ENCODE data around the gene ARMC5. TPM values are rescaled to one million over a fixed set of nuclear protein-coding genes. Genes with fewer than 3 reads are reported as not detected.

The ARMC5 gene
- total and polyA plus RNA-seq, 9 of the 15 experiments (the other 6 are each of a cell fraction or from before 2014, with no cell fraction given), result 0.11 to 13.5 (median 2.1) TPM

GRCh38 chr16:31480851-31481536 is 21.7 kb downstream of the ARMC5 start:
- DNase-seq (ENCODE audit: extremely low read depth in 1 of 4, low spot score in 3 of 4) (peak in 3 of 4 experiments; percentile 27 to 79 (median 66)), FAIRE-seq (peak; percentile 93), ATAC-seq (no peak)
- Histone ChIP-seq H3K4me2 (ENCODE audit: insufficient read depth, low read length) (peak overlapping the region; percentile 5; the same call in 1 of the 2 replicates), H3K36me3 (ENCODE audit: control insufficient read depth, insufficient read depth, low read length) (no peaks in the 10 kb centered on the region), H3K9me1 (ENCODE audit: control insufficient read depth, insufficient read depth, low read length) (no peaks in the 10 kb centered on the region), H3K9me3 (replicated peaks; ENCODE audit: control insufficient read depth, insufficient read depth, low read depth, low read length) (no peaks in the 10 kb centered on the region), H3K27ac (ENCODE audit: extremely low read depth, low read depth, low read length) (no peak overlapping the region), H3K27me3 (ENCODE audit: control insufficient read depth in 2 of 2, insufficient read depth in 2 of 2, low read length in 2 of 2) (no peaks in the 10 kb centered on the region), H3K79me2 (ENCODE audit: control insufficient read depth, insufficient read depth, low read length) (no peaks in the 10 kb centered on the region), H4K20me1 (replicated peaks; ENCODE audit: control insufficient read depth, insufficient read depth, low read length) (no peaks in the 10 kb centered on the region), H3K4me3 (no peak overlapping the region), H3K9ac (ENCODE audit: insufficient read depth in 1 of 2, low read depth in 2 of 2, low read length in 2 of 2) (no peak overlapping the region), H2AFZ (ENCODE audit: low read depth, low read length) (peak overlapping the region; percentile 60), H3K4me1 (replicated peaks in 1 of 2; ENCODE audit: control insufficient read depth in 2 of 2, insufficient read depth in 2 of 2, low read length in 2 of 2) (peaks cover 28 to 46% of the 10 kb centered on the region in 2 experiments)
- ChIA-PET POLR2A (interaction anchor here (1.0 to 1.2 kb wide), 2 partner anchors 8 to 20 kb away, joined by 3 read pairs; no protein-coding TSS in a partner anchor), CTCF (ENCODE audit: low intra/inter-chr PET ratio) (no interaction called here)
- no TSS peak for BruUV-seq (replicated peaks)
- in situ Hi-C loops (cut with MboI), result no loop called here
- intact Hi-C loops (cut with micrococcal nuclease), result no loop called here
- WGBS (ENCODE audit: insufficient coverage, low coverage, missing lambda C conversion rate), result 5% methylated on average over 7 of the region's 7 CpGs
- TF ChIP-seq SMARCA5 (IDR thresholded peaks at IDR 0.05) (0 out of 2 replicates have a peak, but pooled peaks have one; percentile 11), HDAC1 (IDR thresholded peaks at IDR 0.05) (peak in 1 of 2 experiments; percentile 54; a peak in 1 of 4 replicates), MYC (IDR thresholded peaks at IDR 0.05; ENCODE audit: low read depth, low read length) (peak; percentile 54), MYC (CRISPR knock-in tag; IDR thresholded peaks at IDR 0.05; ENCODE audit: borderline replicate concordance, low read depth) (no peak), PKNOX1 (IDR thresholded peaks at IDR 0.05) (peak; percentile 85), RNF2 (IDR thresholded peaks at IDR 0.05) (no peak), SNRNP70 (optimal IDR thresholded peaks at IDR 0.05; ENCODE audit: low read depth, low read length) (no peak), USF1 (CRISPR knock-in tag; IDR thresholded peaks at IDR 0.05) (peak; percentile 34; the same call in 1 of the 2 replicates), CBFA2T3 (IDR thresholded peaks at IDR 0.05) (peak; percentile 51; the same call in 1 of the 2 replicates), MEIS2 (IDR thresholded peaks at IDR 0.05; ENCODE audit: partially characterized antibody) (peak; percentile 87), SMARCC2 (IDR thresholded peaks at IDR 0.05; ENCODE audit: low read depth) (no peak), ETV1 (tag; conservative IDR thresholded peaks at IDR 0.05; ENCODE audit: low read depth) (peak; percentile 56), NFIC (IDR thresholded peaks at IDR 0.05) (peak; percentile 94), CREM (IDR thresholded peaks at IDR 0.05; ENCODE audit: low read depth) (0 out of 2 replicates have a peak, but pooled peaks have one; percentile 24), SP1 (CRISPR knock-in tag; IDR thresholded peaks at IDR 0.05) (no peak), ZNF253 (CRISPR knock-in tag; conservative IDR thresholded peaks at IDR 0.05) (no peak), CXXC5 (CRISPR knock-in tag; IDR thresholded peaks at IDR 0.05) (peak; percentile 12; the same call in 1 of the 2 replicates), CBX3 (IDR thresholded peaks at IDR 0.05; ENCODE audit: borderline replicate concordance in 1 of 2, low read length in 2 of 2) (peak in 1 of 2 experiments; percentile 31; a peak in 1 of 3 replicates)
- TF ChIP-seq, protein P1, sequence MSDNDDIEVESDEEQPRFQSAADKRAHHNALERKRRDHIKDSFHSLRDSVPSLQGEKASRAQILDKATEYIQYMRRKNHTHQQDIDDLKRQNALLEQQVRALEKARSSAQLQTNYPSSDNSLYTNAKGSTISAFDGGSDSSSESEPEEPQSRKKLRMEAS (CRISPR knock-in tag; IDR thresholded peaks at IDR 0.05), result peak; percentile 38; the same call in 1 of the 2 replicates
- TF ChIP-seq, protein P2, sequence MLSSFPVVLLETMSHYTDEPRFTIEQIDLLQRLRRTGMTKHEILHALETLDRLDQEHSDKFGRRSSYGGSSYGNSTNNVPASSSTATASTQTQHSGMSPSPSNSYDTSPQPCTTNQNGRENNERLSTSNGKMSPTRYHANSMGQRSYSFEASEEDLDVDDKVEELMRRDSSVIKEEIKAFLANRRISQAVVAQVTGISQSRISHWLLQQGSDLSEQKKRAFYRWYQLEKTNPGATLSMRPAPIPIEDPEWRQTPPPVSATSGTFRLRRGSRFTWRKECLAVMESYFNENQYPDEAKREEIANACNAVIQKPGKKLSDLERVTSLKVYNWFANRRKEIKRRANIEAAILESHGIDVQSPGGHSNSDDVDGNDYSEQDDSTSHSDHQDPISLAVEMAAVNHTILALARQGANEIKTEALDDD (IDR thresholded peaks at IDR 0.05), result peak; percentile 37; the same call in 1 of the 2 replicates
